Right lobe of liver (tissue), 4 donors: ENCODE measurements around the gene PMEL.
"Not testable (repeated sequence)": the region's sequence is repeated elsewhere in the genome, so short reads cannot be mapped to it uniquely, and the experiment has no call there.

ENCODE experiments used
- CTCF ChIP-seq, 4 donors: fragments of 200-600 bp in 3 of 4; fragments of 450-650 bp in 1 of 4; IDR thresholded peaks; one replicate each; pipeline versions ENCODE4 v1.5.1 to v1.8.0; 2016 to 2022; ENCODE audit warnings: antibody characterized with exemption in 4 of 4, mild to moderate bottlenecking in 2 of 4
- POLR2A ChIP-seq: fragments of 450-650 bp; IDR thresholded peaks from one replicate; pipeline ENCODE4 v1.6.1; 2017; ENCODE audit warnings: antibody characterized with exemption, mild to moderate bottlenecking
- donor health status: DM: no; HTN: no; CAD: no.
- donor health status: DM: no; HTN: no; CAD: no.
- donor health status: DM: no; HTN: yes; CAD: no.

- TF ChIP-seq CTCF (IDR thresholded peaks at IDR 0.05); POLR2A: not testable (repeated sequence)
Observed at GRCh38 chr12:55985976-55986375, 20.1 kb upstream of the PMEL start.
